MM.1S (cell line): ENCODE measurements around the gene PTH1R.

Experiments
- CTCF ChIP-seq: fragments of 300-600 bp; sonication (generic); IDR thresholded peaks from 2 replicates; pipeline ENCODE4 v1.5.1; 2016; ENCODE audit warnings: antibody characterized with exemption, low read length, mixed read lengths
- EZH2 ChIP-seq: fragments of 300-600 bp; sonication (generic); optimal IDR thresholded peaks from 2 replicates; pipeline ENCODE3; 2017; ENCODE audit warnings: low read depth, mild to moderate bottlenecking, antibody characterized with exemption, low read length, mixed read lengths

GRCh38 chr3:46884929-46885328 is 7.4 kb downstream of the PTH1R start:
- TF ChIP-seq CTCF (no peak), EZH2 (no peak)
